Hair follicular keratinocyte (primary cell): ENCODE results near the gene GCNT1. TPM values are rescaled to one million over a fixed set of nuclear protein-coding genes. Genes with fewer than 3 reads are reported as not detected.

Experiments used
- total RNA-seq: library from RNA; depleted of rRNA; stranded (reverse); fragments of >200 nt; gene quantifications from 2 replicates; pipeline ENCODE4 v1.2.3, GENCODE V29; 2015

The GCNT1 gene
- total RNA-seq: 3.3 and 3.7 TPM in 2 replicates

DNA sequence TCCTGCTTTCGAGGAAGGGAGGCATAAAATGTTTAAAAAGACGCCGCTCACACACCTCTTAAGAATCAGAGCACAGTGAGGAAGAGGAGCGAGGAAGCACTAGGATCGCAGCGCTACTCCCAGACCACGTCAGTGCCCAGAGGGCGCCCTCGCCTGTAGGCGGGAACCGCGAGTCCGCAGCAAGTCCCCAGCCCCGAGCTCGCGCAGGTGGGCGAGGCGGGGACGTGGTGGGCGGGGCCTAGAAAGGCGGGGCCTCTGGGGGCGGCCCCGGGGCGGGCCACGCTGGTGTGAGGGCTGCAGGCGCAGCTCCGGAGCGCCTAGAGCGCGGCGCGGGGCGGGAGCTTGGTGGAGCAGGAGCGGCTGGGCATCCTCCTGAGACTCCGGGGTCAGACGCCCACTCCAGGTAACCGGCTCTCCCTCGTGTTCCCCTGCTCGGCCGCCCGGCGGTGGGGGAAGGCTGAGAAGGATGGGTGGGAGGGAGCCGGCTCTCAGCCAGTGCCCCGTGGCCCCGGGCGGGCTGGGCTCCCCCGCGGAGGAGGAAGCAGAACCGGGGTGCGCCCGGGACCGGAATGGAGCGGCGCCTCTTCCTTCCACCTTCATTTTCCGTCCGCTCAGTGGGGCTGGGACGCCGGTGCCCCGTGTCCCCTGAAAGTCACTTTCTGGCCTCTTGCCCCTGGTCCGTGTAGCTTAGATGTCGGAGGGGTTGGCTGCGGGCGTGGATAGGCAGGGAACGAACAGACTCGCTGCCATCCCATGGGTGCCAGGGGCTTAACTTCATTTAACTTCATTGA is at the start of gene GCNT1:
TSS of gene GCNT1 (plus strand) at position 280 of the 791 bp plus-strand sequence. CDS start 43,200 bp downstream, outside the sequence.

Other genes starting within 250 kb of the GCNT1 start
- gene RFK, start 64.8 kb upstream of the GCNT1 start, total RNA-seq: 19.3 and 31.7 TPM in 2 replicates